ENCODE measurements around the gene NUDT3.

DNA sequence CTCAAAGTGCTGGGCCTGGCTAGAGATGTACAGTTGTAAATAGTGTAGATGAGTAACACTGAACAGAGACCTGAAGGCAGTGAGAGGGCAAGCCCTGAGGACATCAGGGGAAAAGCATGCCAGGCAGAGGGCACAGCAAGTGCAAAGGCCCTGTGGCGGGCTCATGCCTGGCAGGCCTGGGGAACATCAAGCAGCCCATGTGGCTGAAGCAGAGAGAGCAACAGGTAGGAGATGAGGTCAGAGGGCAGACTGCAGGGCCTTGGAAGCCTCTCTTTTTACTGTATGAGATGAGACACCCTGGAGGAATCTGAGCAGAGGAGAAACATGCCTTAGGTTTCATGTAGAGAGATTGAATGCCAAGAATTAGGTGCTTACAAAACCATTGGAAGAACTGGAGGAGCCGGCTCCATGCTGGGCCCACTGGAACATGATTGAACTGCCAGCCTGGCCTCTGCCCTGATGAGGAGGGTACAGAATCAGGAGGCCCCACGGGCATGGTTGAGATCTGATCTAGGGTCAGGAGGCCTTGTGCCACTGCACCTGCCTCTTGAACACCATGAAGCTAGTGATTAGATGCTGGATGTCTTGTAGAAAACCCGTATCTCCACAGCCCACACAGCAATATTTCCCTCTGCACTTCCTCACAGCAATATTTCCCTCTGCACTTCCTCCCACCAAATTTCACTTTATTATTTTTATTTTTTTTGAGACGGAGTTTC, 161.7 kb downstream of the NUDT3 start:
- TF ChIP-seq, protein P1, sequence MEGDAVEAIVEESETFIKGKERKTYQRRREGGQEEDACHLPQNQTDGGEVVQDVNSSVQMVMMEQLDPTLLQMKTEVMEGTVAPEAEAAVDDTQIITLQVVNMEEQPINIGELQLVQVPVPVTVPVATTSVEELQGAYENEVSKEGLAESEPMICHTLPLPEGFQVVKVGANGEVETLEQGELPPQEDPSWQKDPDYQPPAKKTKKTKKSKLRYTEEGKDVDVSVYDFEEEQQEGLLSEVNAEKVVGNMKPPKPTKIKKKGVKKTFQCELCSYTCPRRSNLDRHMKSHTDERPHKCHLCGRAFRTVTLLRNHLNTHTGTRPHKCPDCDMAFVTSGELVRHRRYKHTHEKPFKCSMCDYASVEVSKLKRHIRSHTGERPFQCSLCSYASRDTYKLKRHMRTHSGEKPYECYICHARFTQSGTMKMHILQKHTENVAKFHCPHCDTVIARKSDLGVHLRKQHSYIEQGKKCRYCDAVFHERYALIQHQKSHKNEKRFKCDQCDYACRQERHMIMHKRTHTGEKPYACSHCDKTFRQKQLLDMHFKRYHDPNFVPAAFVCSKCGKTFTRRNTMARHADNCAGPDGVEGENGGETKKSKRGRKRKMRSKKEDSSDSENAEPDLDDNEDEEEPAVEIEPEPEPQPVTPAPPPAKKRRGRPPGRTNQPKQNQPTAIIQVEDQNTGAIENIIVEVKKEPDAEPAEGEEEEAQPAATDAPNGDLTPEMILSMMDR (IDR thresholded peaks at IDR 0.05; ENCODE audit: insufficient read depth, low read depth, low read length) = no peak
- TF ChIP-seq EZH2 (IDR thresholded peaks at IDR 0.05; ENCODE audit: insufficient read depth, low read length) = no peak

All from astrocyte (in vitro differentiated cells and primary cell).